SKM-1 treated with dmso at 0.1 percent for 144 hours (cell line): ENCODE results near the gene ERP27.

ENCODE experiments used
- DNase-seq: peaks from one replicate; lab custom pipeline; 2025; ENCODE audit not compliant: unreplicated experiment; lab: John Stamatoyannopoulos, UW

The ERP27 gene

GRCh38 chr12:14937014-14937413, 1.3 kb downstream of the ERP27 start:
- no peak for DNase-seq

DNA sequence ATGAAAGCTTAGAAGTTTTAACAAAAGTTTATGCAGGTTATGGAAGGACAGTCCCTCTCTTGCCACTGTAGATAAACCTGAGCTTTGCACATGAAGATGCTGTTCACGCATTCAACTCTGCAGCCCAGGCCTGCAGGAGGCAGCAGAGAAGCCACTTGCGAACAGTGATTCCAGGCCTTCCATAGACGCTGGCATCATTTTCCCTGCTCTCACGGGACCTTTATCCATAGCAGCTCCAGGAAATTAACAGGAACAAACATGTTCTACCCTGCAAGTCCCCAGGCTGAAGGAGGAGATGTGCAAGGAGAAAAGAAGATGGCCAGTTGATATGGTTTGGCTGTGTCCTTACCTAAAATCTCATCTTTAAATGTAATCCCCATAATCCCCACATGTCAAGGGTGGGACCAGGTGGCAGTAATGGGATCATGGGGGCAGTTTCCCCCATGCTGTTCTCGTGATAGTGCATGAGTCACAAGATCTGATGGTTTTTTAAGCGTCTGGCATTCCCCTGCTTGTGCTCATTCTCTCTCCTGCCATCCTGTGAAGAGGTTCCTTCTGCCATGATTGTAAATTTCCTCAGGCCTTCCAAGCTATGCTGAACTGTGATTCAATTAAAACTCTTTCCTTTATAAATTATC, 2.0 kb downstream of the ERP27 start:
- no peak for DNase-seq

GRCh38 chr12:14935031-14935430, 3.3 kb downstream of the ERP27 start:
- DNase-seq, result no peak

DNA sequence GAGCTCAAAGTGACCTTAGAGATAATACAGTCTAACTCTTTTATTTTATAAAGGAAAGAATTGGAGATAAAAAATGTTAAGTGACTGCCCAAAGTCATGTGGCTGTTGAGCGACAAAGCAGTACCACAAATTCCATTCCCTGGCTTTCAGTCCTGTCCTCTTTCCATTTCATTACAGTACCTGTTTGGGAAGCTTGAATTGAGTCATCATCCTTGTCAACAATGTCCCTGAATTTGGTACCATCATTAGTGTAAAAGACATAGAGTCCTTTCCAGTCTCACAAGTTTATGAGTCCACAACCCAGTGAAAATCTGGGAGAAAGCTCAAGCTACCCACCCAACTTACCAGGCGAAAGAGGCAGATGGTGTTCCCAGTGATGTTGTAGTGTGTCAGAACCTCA, 3.8 kb downstream of the ERP27 start:
- no peak for DNase-seq

DNA sequence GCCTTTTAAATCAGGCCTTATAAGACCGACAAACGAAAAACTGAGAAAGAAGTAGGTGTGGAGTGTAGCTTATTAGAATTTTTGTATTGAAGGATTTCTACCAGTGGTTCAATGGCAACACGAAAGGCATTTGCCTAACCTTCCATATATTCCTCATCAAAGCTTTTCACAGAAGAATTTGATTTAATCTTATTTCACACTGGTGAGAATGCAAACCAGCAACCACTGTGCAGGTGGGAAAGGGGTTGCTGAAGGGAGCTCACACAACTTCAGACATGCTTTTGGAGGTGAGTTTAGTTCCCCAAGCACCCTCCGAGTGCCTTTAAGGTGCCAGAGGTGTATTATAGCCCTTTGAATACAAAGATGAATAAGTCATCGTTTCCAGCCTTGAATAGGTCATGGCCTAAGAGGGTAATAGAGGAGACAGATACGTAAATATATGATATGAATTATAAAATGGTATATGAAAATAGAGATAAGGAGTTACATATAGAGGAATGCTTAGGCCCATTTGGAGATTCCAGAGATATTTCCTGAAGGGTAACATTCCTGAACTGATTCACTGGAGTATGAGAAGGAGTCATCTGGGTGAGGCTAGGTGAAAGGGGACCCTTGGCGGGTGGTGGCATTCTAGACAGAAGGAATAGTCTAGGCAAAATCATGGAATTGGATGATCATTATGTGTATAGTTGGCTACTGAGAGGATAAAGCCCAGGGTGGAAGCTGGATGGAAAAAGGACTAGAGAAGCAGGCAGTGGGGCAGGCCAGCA, 6.4 kb downstream of the ERP27 start:
- DNase-seq, result no peak

- no peak for DNase-seq
Measured at GRCh38 chr12:14931359-14931758, 7.0 kb downstream of the ERP27 start.

DNA sequence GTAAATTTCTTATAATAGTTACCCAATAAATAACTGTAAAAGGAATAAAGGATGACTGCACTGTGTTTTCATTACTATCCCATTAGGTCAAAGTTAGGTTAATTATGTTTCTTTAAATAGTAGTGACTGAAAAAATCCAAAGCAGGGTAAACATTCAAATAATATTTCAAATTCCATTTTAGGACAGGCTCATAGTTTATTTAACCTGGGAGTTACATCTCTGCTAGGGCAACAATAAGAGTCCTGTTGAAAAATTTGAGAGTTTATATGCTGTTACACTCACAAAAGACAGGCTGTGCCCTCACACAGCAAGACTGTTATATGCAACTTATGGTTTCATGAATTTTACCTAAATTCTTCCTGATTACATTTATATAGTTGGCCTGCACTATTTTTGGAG, 8.0 kb downstream of the ERP27 start:
- DNase-seq, result no peak

DNA sequence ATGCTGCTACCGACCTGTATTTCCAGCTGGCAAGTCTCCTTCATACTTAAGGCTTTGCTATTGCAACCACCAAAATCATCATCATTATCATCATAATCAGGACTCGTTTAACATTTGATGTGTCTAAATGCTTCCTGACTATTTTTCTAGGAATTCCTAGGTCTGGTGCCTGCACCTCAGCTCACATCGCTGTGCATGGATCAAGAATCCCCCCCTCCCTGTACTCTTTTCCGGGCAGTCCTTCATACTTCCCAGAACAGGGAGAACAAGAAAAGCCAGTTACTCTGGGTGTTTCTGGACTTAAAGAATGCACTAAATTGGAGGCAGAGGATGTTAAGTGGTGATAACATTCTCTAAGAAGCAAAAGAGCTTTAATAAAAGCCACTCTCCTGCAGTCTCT, 9.4 kb downstream of the ERP27 start:
- no peak for DNase-seq

GRCh38 chr12:14927267-14927666, 11.1 kb downstream of the ERP27 start:
- no peak for DNase-seq

GRCh38 chr12:14924541-14924940, 13.8 kb downstream of the ERP27 start:
- no peak for DNase-seq

DNA sequence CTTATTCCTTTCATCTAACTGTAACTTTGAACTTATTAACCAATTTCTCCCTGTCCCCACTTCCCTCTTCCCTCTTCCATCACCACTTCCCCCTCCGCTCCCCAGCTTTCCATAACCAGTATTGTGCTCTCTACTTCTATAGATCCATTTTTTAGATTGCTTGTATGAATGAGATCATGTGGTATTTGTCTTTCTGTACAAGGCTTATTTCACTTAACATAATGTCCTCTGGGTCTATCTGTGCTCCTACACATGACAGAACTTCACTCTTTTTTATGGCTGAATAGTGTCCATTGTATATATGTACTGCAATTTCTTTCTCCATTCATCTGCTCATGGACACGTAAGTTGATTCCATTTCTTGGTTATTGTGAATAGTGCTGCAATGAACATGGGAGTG, 14.4 kb downstream of the ERP27 start:
- no peak for DNase-seq

DNA sequence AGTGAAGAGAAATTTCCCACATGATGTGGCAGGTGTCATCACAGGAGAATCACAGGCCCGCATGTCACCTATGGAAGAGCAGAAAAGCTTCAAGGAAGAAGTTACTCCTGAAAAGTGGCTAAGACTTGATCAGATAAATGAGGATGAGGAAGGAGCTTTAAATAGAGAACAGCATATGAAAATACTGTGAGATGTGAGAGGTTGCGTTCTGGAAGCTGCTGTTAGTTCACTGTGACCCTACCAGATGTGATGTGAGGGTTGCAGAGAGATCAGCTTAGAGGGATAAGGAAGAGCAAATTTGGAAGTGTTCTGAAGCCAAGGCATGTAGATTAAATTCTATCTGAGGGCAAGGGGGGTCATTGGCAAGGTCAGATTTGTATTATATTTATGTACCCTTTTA, 17.1 kb downstream of the ERP27 start:
- no peak for DNase-seq

- DNase-seq, result no peak
Measured at GRCh38 chr12:14920475-14921126, 17.7 kb downstream of the ERP27 start.

DNA sequence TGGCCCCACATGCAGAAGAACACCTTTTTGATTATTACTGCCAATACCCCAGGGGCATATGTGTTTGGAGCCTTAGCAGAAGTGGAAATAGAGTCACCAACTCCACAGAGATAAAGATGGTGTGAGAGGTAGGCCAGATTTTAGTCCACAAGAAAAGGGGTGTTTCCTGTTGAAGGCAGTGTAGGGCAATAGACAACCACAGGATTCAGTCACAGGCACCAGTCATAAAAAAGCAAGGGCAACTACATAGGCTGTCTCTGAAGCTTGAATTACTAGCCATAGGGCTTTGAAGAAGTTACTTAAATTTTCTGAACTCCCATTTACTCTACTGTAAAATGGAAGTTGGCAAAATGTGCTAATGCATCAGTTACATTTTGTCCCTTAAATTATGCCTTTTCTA, 18.9 kb downstream of the ERP27 start:
- DNase-seq, result no peak

DNA sequence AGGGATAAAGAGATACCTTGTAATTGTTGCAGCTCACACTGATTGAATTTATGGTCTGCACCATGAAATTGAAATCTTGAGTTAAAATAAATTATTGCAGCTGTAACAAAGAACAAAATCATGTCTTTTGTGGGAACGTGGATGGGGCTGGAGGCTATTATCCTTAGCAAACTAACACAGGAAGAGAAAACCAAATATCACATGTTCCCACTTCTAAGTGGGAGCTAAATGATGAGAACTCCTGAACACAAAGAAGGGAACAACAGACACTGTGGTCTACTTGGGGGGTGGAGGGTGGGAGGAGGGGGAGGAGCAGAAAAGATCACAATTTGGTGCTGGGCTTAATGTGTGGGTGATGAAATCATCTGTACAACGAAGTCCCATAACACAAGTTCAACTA, 22.6 kb downstream of the ERP27 start:
- DNase-seq, result no peak

DNA sequence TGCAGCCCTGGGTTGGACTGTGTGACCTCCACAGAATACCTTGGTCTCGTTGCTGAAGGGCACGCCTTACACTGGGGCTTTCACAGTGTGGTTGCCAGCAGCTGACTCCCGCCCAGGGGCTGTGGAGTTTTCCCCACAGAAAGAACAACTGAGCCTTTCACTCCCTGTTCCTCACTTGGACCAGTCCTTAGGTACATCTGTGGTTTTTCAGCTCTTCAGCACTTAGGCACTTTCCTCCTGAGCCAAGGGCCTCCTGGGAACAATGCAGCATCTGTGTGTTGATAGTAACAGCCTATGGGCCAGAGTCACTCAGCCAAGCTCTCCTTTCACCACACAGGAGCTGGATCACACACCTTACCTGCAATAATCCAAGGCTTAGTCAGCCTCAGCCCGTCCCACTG, 25.0 kb downstream of the ERP27 start:
- DNase-seq, result no peak

GRCh38 chr12:14911131-14911530, 27.2 kb downstream of the ERP27 start:
- DNase-seq, result no peak

GRCh38 chr12:14910090-14910915, 28.0 kb downstream of the ERP27 start:
- no peak for DNase-seq

DNA sequence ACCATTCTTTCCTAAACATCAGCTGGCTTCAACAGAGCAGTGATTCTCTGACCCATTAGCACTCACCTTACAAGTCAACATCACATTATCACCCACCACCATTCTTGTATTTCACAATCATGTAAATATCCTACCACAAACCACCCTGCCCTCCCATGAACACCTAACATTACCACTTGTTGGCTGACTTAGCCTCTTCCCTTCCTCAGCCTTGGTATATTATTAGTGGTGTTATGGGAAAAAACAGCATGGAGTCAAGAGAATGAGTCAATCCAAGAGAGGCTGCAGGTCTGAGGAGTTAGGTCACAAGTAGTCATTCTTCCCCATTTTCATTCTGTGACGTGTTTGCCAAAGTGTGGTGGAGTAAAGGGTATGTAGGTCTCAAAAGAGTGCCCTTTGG, 30.4 kb downstream of the ERP27 start:
- DNase-seq, result no peak

DNA sequence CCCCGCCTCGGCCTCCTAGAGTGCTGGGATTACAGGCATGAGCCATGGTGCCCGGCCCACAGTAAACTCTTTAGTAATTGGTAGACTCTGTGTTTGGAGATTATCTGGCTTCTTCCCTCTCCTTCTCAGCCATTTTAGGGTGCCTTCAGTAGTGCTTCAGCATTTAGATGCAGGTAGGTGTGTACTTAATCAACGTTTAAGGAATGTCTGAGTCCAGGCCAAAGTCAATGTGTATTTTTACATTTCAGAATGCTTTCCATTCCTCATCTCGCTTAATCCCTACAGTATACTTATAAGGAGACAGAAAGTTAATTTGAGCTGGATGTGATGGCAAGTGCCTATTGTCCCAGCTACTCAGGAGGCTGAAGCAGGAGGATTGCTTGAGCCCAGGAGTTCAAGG, 32.2 kb downstream of the ERP27 start:
- DNase-seq, result no peak

GRCh38 chr12:14905269-14906004, 32.9 kb downstream of the ERP27 start:
- DNase-seq, result no peak
